RCC 7860 (cell line): Measurements from ENCODE around the gene TTLL11.

Source experiments
- DNase-seq: peaks from one replicate; pipeline ENCODE4 v3.0.0-alpha.2; 2015; ENCODE audit warnings: low spot score
- FAIRE-seq: peaks from 2 replicates; lab custom pipeline; 2012; peaks lifted over from hg19 to GRCh38; lab: Jason Lieb, UNC

Gene TTLL11

DNA sequence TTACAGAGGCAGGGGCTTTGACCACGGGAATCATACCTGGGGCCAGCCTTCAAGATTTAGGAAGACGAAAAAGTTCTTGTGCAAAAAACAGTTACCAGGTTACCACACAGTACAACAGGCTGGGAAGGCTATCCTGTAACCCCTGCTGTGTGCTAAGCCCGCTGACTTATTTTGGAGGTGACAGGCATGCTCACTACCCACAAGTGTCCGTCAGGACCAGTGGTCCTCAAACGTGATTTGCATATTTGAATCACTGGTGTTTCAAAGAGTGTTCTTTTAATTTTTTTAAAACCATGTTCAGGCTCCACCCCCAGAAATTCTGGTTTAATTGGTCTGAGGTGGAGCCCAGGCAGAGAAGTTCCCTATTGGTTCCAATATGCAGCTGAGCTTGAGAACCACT, 146.6 kb downstream of the TTLL11 start:
- DNase-seq (no peak), FAIRE-seq (no peak)

DNA sequence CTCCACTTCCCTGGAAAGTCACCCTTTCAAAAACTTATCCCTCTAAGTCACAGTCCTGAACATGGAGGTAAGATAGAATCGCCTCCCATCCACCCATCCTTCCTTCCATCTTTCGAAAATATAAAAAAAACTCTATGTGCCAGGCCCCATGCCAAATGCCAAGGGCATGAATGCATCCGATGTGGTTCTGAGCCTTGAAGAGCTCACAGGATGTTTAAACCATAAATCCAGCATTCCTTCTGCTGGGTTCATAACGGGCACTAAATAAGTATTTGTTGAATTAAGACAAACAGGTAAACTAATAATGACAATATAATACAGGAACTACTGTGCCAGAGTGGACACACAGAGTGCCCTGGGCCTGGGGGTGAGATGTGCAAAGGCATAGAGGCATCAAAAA, 147.3 kb downstream of the TTLL11 start:
- FAIRE-seq, result no peak
- DNase-seq, result peak; percentile 44

DNA sequence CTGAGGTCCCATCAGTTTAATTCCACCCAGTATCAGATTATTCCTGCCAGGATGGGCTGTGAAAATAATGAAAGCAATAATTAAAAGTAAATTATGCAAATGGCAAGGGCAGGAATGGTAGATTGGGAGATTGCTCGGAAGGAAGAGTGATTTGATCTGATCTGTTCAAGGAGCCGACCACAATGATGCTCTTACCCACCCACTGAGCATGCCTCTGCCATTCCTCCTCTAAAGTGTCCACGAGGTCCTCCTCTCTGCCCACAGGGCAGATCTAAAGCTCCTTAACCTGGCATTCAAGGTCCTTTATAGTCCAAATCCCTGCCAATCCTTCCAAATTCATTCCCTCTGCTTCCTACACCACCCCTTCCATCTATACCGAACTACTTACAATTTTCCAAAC, 147.8 kb downstream of the TTLL11 start:
- FAIRE-seq (no peak), DNase-seq (no peak)

DNA sequence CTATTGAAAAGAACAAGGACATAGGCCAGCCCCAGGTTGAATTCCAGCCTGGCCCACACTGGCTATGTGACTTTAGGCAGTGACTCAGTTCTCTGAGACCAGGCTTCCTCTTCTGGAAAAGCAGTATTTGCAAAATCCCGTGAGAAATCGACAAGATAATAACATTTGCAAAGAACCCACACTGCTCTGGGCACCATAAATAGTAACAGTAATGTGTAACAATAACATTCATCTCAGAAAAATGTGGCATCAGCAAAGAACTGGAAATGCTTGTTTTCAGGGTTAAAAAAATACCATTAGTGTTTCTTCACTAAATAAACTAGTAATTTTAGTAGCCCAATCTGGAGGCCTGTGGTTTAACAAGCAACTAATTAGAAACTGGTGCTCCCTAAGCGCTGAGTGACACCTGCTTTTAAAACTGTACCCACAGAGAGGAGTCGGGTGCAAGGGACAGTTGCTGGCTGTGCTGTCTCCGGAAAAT, 148.4 kb downstream of the TTLL11 start:
- no peak for FAIRE-seq
- DNase-seq, result no peak

GRCh38 chr9:121943463-121943862, 149.6 kb downstream of the TTLL11 start:
- DNase-seq, result no peak
- FAIRE-seq, result no peak

GRCh38 chr9:121942866-121943382, 150.2 kb downstream of the TTLL11 start:
- FAIRE-seq (no peak), DNase-seq (no peak)

- no peak for DNase-seq
- FAIRE-seq, result no peak
Measured at GRCh38 chr9:121942313-121942712, 150.8 kb downstream of the TTLL11 start.

DNA sequence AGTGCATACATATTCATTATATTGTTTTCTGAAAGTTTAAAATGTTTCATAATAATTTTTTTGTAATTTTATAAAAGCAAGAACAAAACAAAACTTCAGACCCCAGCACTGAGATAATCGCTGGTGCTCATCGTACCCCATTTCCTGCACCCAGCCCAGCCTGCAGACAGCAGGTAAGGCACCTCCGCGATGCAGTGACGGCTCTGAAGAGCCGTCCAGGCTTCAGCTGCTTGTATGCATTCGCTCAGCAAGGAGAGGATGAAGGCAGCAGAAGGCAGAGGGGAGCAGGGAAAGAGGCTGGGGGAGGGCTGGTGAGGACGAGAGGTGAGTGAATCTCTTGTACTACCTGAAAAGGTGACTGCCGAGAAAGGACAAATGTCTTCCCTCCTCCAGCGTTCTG, 153.5 kb downstream of the TTLL11 start:
- DNase-seq (no peak), FAIRE-seq (no peak)

DNA sequence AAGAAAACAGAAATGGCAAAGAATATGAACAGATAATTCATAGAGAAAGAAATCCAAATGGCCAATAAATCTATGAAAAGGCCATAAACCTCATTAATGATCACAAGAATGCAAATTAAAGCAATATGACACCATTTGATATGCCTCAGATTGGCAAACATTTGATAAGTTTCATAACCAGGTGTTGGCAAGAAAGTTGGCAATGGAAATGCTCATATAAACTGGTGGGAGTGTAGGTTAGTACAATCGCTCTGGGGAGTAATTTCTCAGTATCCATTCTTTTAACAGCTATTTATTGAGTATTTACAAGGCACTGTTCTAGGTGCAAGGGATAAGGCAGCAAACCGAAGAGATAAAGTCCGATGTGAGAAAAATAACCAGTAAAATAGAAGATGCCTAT, 154.5 kb downstream of the TTLL11 start:
- FAIRE-seq (no peak), DNase-seq (no peak)

- DNase-seq (no peak), FAIRE-seq (no peak)
Measured at GRCh38 chr9:121937240-121937639, 155.9 kb downstream of the TTLL11 start.

GRCh38 chr9:121935739-121936138, 157.4 kb downstream of the TTLL11 start:
- DNase-seq, result no peak
- FAIRE-seq, result no peak

GRCh38 chr9:121930956-121931355, 162.2 kb downstream of the TTLL11 start:
- FAIRE-seq (no peak), DNase-seq (no peak)

- DNase-seq (no peak), FAIRE-seq (no peak)
Measured at GRCh38 chr9:121929893-121930875, 162.9 kb downstream of the TTLL11 start.

DNA sequence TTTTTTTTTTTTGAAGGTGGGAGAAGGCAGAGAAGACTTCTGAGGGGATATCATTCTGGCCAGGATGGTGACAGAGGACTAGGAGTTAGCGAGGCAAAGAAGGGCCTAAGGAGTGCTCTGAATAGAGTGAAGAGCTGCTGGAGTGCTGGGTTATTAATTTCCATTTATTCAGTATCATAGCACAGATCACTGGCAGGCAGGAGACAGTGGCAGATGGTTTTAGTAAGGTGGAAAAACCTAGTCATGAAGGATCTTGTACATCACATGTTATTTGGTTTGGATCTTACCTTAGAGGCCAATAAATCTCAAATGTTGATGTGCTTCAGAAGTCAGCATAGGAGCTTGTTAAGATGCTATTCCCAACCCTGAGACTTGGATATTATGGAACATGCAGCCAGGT, 165.5 kb downstream of the TTLL11 start:
- FAIRE-seq (no peak), DNase-seq (no peak)

GRCh38 chr9:121927081-121927480, 166.0 kb downstream of the TTLL11 start:
- no peak for DNase-seq
- no peak for FAIRE-seq

DNA sequence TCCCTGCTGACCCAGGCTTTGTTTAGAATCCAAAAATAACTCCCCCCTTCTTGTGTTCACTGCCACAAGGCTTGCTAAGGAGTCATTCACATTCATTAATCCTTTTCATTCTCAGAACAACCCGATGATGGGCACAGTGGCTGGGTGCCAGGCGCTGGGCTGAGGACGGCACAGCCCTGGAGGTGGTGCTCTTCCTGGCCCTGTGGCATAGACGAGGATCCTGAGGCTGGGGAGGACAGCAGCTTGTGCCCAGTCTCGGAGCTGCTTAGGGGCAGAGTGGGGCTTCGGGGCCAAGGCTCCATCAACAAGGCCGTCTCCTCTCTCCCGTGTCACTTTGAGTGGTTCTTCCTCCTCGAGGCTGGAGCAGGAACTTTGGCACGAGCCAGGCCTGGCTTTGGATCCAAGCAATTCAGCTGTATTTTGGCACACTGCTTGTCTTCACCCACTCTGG, 166.7 kb downstream of the TTLL11 start:
- no peak for FAIRE-seq
- no peak for DNase-seq

DNA sequence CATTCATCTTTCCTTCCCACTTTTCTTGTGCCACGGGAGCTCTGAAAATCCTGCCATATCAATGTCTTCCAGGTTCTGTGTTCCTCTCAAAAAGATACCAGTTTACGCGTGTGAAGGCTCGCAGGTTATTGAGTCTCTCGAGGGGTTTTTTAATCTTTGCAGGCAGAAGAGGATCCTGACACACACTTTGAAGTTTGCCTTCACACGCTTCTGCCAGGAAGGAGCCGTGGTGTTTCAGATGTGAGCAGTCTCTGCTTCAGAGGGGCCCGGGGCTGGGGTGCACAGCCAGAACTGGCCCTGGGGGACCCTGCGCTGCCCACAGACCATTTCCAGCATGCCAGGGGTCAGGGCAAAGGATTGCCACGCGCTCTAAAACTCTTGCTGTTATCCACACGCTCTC, 167.2 kb downstream of the TTLL11 start:
- DNase-seq (no peak), FAIRE-seq (no peak)

DNA sequence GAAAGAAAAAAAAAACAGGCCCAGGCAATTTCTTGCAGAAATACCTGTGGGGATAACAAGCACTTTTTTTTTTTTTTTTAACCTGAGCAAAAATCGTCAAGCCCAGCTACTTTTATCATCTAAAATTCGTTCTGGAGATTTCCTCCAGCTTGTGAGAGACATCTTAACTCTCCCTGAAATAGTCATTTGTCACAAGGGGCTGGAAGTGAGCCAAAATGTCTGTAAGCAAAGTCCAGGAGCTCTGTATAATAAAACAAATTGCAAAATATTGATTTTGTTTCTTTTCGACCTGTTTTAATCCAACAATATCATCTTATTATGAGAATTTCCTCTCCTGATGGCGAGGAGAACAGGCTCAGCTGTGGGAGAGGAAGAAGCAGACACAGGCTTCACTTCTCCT, 168.4 kb downstream of the TTLL11 start:
- DNase-seq (no peak), FAIRE-seq (no peak)

- no peak for DNase-seq
Measured at GRCh38 chr9:121921444-121921843, 171.7 kb downstream of the TTLL11 start.

DNA sequence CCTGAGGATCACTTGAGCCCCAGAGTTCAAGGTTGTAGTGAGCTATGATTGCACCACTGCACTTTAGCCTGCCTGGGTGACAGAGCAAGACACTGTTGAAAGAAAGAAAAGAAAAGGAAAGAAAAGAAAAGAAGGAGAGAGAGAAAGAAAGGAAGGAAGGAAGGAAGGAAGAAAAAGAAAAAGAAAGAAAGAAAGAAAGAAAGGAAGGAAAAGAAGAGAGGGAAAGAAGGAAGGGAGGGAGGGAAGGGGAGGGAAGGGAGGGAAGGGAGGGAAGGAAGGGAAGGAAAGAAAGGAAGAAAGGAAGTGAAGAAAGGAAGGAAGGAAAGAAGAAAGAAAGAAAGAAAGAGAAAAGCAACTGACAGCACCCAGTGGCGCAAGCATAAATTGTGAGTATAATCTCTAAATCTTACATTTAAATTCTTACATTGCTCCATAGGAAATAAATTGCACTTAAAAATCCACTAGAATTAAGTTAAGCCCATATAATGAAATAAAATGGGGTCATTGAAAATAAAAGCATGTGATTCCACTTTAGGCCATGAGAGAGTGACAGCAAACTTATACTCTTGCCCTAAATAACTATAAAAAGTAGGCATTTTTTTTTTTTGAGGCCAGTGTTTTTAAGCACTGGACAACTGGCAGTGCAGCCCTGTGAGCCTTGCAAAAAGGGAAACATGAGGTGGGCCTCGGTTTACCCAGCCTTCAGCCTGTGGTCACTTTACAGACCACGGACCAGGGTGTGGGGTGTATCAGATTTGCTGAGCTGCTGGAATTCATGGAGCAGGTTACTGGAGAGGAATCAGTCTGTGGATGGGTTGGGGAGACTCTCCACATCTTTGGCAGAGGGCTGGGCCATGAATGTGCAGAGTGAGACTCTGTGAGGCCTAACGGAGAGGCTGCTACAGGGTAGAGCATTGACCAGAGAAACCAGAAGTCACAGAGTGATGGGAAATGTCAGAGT, 175.5 kb downstream of the TTLL11 start:
- FAIRE-seq, result no peak
- no peak for DNase-seq

More at GRCh38 chr9:121921444-121921843, 171.7 kb downstream of the TTLL11 start:
- no peak for FAIRE-seq

- no peak for FAIRE-seq
Measured at GRCh38 chr9:121915304-121915625, 177.8 kb downstream of the TTLL11 start.

More at GRCh38 chr9:121915304-121915625, 177.8 kb downstream of the TTLL11 start:
- no peak for DNase-seq
